Endothelial cell of umbilical vein (primary cell): Measurements from ENCODE around the gene AUTS2.

Source experiments
- CTCF ChIP-seq, 2 donors: IDR thresholded peaks; 1 replicate in 1 of 2; 2 replicates in 1 of 2; pipeline ENCODE4 v1.5.1; 2011; ENCODE audit warnings: low read length in 2 of 2, mild to moderate bottlenecking in 2 of 2, moderate library complexity in 2 of 2, control low read depth in 1 of 2, inconsistent platforms in 1 of 2, low read depth in 1 of 2; ENCODE audit not compliant: insufficient read depth in 1 of 2; ENCODE audit errors: extremely low read depth in 1 of 2
- POLR2A ChIP-seq: IDR thresholded peaks from 2 replicates; pipeline ENCODE4 v1.6.1; 2012; ENCODE audit warnings: low read depth, mild to moderate bottlenecking, control low read depth, low read length
- POLR2AphosphoS5 ChIP-seq: IDR thresholded peaks from 2 replicates; pipeline ENCODE4 v1.6.1; 2012; ENCODE audit warnings: low read depth, mild to moderate bottlenecking, control low read depth, low read length, moderate library complexity; ENCODE audit not compliant: insufficient read depth

- TF ChIP-seq CTCF (IDR thresholded peaks at IDR 0.05; ENCODE audit: extremely low read depth in 1 of 2, insufficient read depth in 1 of 2, low read depth in 1 of 2, low read length in 2 of 2): no peak
- TF ChIP-seq POLR2AphosphoS5: no peak
- TF ChIP-seq POLR2A: no peak
These were observed 1132.3 kb downstream of the AUTS2 start for GRCh38 chr7:70730451-70731110.
